CD4-positive, alpha-beta memory T cell (primary cell): ENCODE results near the gene ARL13A. TPM values are rescaled to one million over a fixed set of nuclear protein-coding genes. Genes with fewer than 3 reads are reported as not detected.

ENCODE experiments used
- CTCF ChIA-PET: fragments of 350-600 bp; sonication (Branson Sonifier 250); formaldehyde crosslinking; loops from one replicate; lab custom pipeline; 2021; ENCODE audit warnings: inconsistent platforms; ENCODE audit not compliant: partially characterized antibody; lab: Charles Lee
- POLR2A ChIA-PET: fragments of 350-600 bp; sonication (Branson Sonifier 250); formaldehyde crosslinking; loops from one replicate; lab custom pipeline; 2021; ENCODE audit not compliant: partially characterized antibody; lab: Charles Lee
- DNase-seq, 5 donors: peaks; one replicate each; pipeline versions ENCODE4 v3.0.0 to v3.0.0-alpha.2; 2020 to 2022; ENCODE audit warnings: mixed read lengths in 1 of 5
- H3K27ac ChIP-seq: one replicate; pipeline ENCODE4 v1.7.0; 2013; ENCODE audit warnings: low read depth, low read length
- H3K27me3 ChIP-seq: 2 replicates; pipeline ENCODE4 v1.7.0; 2013; ENCODE audit warnings: mild to moderate bottlenecking, low read length, moderate library complexity; ENCODE audit not compliant: insufficient read depth
- H3K36me3 ChIP-seq: 2 replicates; pipeline ENCODE4 v1.7.0; 2013; ENCODE audit warnings: mild to moderate bottlenecking, low read length, moderate library complexity; ENCODE audit not compliant: insufficient read depth
- H3K4me1 ChIP-seq: 2 replicates; pipeline ENCODE4 v1.7.0; 2013; ENCODE audit warnings: mild to moderate bottlenecking, low read length, moderate library complexity; ENCODE audit not compliant: insufficient read depth
- H3K4me3 ChIP-seq, 2 donors: one replicate each; pipeline ENCODE4 v1.7.0; 2013; ENCODE audit warnings: low read length in 2 of 2, mild to moderate bottlenecking in 1 of 2
- H3K9me3 ChIP-seq, 2 donors: one replicate each; pipeline ENCODE4 v1.7.0; 2013; ENCODE audit warnings: low read length in 2 of 2, control low read depth in 1 of 2; ENCODE audit not compliant: control insufficient read depth in 1 of 2
- H3K27ac Mint-ChIP-seq, 7 donors: one replicate each; pipeline ENCODE4 v1.8.0; 2020 to 2021; ENCODE audit warnings: mixed read lengths in 7 of 7, mild to moderate bottlenecking in 6 of 7, inconsistent platforms in 3 of 7, moderate library complexity in 3 of 7
- H3K27me3 Mint-ChIP-seq, 2 donors: one replicate each; pipeline ENCODE4 v1.8.0; 2020 to 2021; ENCODE audit warnings: mixed read lengths in 2 of 2
- H3K36me3 Mint-ChIP-seq, 2 donors: one replicate each; pipeline ENCODE4 v1.8.0; 2020 to 2021; ENCODE audit warnings: mixed read lengths in 2 of 2, inconsistent platforms in 1 of 2, mild to moderate bottlenecking in 1 of 2
- H3K4me1 Mint-ChIP-seq, 4 donors: one replicate each; pipeline ENCODE4 v1.8.0; 2020 to 2021; ENCODE audit warnings: mixed read lengths in 4 of 4, mild to moderate bottlenecking in 1 of 4
- H3K4me3 Mint-ChIP-seq, 8 donors: one replicate each; pipeline ENCODE4 v1.8.0; 2020 to 2021; ENCODE audit warnings: mixed read lengths in 8 of 8, mild to moderate bottlenecking in 7 of 8, moderate library complexity in 6 of 8, inconsistent platforms in 3 of 8
- H3K9me3 Mint-ChIP-seq, 8 donors: one replicate each; pipeline ENCODE4 v1.8.0; 2020 to 2021; ENCODE audit warnings: mixed read lengths in 8 of 8, mild to moderate bottlenecking in 5 of 8, inconsistent platforms in 3 of 8, moderate library complexity in 1 of 8
- intact Hi-C: fragments of 100-400 bp; cut with micrococcal nuclease; formaldehyde crosslinking; loops from one replicate; pipeline ENCODE4 v1.15.1; 2023
- polyA plus RNA-seq, 2 donors: library from polyadenylated mRNA; unstranded; fragments of 300-500 nt; fragmentation: Illumina TruSeq; gene quantifications; one replicate each; pipeline ENCODE4 v1.2.3, GENCODE V29; 2021
- total RNA-seq, 2 experiments: library from RNA; stranded (reverse); gene quantifications; one replicate each; pipeline ENCODE4 v1.2.3, GENCODE V29; 2021

ARL13A gene
- total and polyA plus RNA-seq, 4 experiments from 2014 or later = not detected

DNA sequence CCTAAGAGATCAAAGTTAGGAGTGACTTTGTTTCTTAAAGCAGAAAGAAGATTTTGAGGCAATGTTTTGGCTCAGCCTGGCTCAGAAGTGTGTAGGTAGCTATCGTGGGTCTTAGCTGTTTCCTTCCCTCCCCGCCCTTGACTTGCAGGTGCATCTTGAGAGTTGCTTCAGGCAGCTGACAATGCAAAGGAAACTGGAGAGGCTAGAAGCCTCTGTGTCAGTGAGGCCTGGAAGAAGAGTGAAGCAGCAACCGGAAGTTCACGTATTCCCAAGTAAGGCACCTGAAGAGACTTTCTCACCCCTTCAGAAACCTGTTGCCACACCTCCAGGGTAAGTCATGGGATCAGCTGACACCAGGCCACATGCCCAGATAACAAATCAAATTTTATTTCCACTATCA, 30.2 kb upstream of the ARL13A start:
- DNase-seq = no peak
- Mint-ChIP-seq H3K27me3 (no peaks in the 10 kb centered on the region), H3K36me3 (no peaks in the 10 kb centered on the region), H3K4me3 (no peak overlapping the region), H3K27ac (peak overlapping the region in 6 of 7 donors; percentile 15 to 71 (median 47)), H3K4me1 (peaks cover 4 to 6% (median 5%) of the 10 kb centered on the region in 4 donors), H3K9me3 (no peaks in the 10 kb centered on the region)
- no peaks in the 10 kb centered on the region for H3K4me1 ChIP-seq
- no peak overlapping the region for H3K4me3 ChIP-seq
- intact Hi-C loops = no loop called here
- CTCF ChIA-PET = no interaction called here
- no peaks in the 10 kb centered on the region for H3K27me3 ChIP-seq
- H3K9me3 ChIP-seq = no peaks in the 10 kb centered on the region
- H3K27ac ChIP-seq = no peak overlapping the region
- POLR2A ChIA-PET = no interaction called here
- no peaks in the 10 kb centered on the region for H3K36me3 ChIP-seq

GRCh38 chrX:100944601-100945000, 24.9 kb upstream of the ARL13A start:
- no peak overlapping the region for H3K4me3 ChIP-seq
- ChIA-PET POLR2A (no interaction called here), CTCF (no interaction called here)
- H3K4me1 ChIP-seq = no peaks in the 10 kb centered on the region
- DNase-seq = no peak
- H3K27me3 ChIP-seq = no peaks in the 10 kb centered on the region
- intact Hi-C loops = no loop called here
- Mint-ChIP-seq H3K36me3 (no peaks in the 10 kb centered on the region), H3K27ac (no peak overlapping the region), H3K9me3 (no peaks in the 10 kb centered on the region), H3K4me3 (no peak overlapping the region), H3K27me3 (no peaks in the 10 kb centered on the region), H3K4me1 (peaks cover 0 to under 1% (median under 1%) of the 10 kb centered on the region in 4 donors)
- H3K36me3 ChIP-seq = no peaks in the 10 kb centered on the region
- no peak overlapping the region for H3K27ac ChIP-seq
- no peaks in the 10 kb centered on the region for H3K9me3 ChIP-seq

GRCh38 chrX:100946299-100946927, 23.1 kb upstream of the ARL13A start:
- POLR2A ChIA-PET = no interaction called here
- H3K27ac Mint-ChIP-seq = no peak overlapping the region
- Histone ChIP-seq H3K27me3 (no peaks in the 10 kb centered on the region), H3K9me3 (no peaks in the 10 kb centered on the region), H3K27ac (no peak overlapping the region), H3K4me3 (no peak overlapping the region), H3K36me3 (no peaks in the 10 kb centered on the region), H3K4me1 (no peaks in the 10 kb centered on the region)
- no peaks in the 10 kb centered on the region for H3K9me3 Mint-ChIP-seq
- H3K4me3 Mint-ChIP-seq = no peak overlapping the region
- CTCF ChIA-PET = no interaction called here
- no peaks in the 10 kb centered on the region for H3K36me3 Mint-ChIP-seq
- intact Hi-C loops = no loop called here
- no peak for DNase-seq
- no peaks in the 10 kb centered on the region for H3K27me3 Mint-ChIP-seq
- H3K4me1 Mint-ChIP-seq = no peaks in the 10 kb centered on the region

- Mint-ChIP-seq H3K27ac (no peak overlapping the region), H3K36me3 (no peaks in the 10 kb centered on the region), H3K9me3 (no peaks in the 10 kb centered on the region), H3K27me3 (no peaks in the 10 kb centered on the region), H3K4me1 (no peaks in the 10 kb centered on the region), H3K4me3 (no peak overlapping the region)
- H3K4me1 ChIP-seq = no peaks in the 10 kb centered on the region
- no peaks in the 10 kb centered on the region for H3K27me3 ChIP-seq
- intact Hi-C loops = no loop called here
- no peak overlapping the region for H3K27ac ChIP-seq
- no peak overlapping the region for H3K4me3 ChIP-seq
- DNase-seq = no peak
- ChIA-PET POLR2A (no interaction called here), CTCF (no interaction called here)
- no peaks in the 10 kb centered on the region for H3K36me3 ChIP-seq
- H3K9me3 ChIP-seq = no peaks in the 10 kb centered on the region
These were observed 21.0 kb upstream of the ARL13A start for GRCh38 chrX:100948557-100948956.

DNA sequence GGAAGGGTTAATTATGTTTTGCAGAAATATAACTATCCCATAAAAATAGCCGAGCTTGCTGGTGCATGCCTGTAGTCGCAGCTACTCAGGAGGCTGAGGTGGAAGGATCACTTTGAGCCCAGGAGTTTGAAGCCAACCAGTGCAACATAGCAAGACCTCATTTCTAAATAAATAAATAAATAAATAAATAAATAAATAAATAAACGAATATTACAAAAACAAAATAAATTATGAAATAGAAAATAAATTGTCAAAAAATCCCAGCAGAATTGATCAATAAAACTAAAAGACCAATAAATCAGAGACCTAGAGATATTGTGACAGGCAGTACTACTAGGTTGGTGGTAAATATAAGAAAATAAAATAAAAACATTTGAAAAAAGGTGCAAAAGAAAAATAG, 6.7 kb upstream of the ARL13A start:
- no peak overlapping the region for H3K27ac ChIP-seq
- no peaks in the 10 kb centered on the region for H3K36me3 ChIP-seq
- no peak overlapping the region for H3K4me3 ChIP-seq
- H3K36me3 Mint-ChIP-seq = no peaks in the 10 kb centered on the region
- H3K4me1 ChIP-seq = no peaks in the 10 kb centered on the region
- no peaks in the 10 kb centered on the region for H3K9me3 ChIP-seq
- ChIA-PET POLR2A (no interaction called here), CTCF (no interaction called here)
- peaks cover 0 to 5% (median 0%) of the 10 kb centered on the region in 8 donors for H3K9me3 Mint-ChIP-seq
- no peaks in the 10 kb centered on the region for H3K27me3 Mint-ChIP-seq
- H3K4me3 Mint-ChIP-seq = no peak overlapping the region
- H3K27me3 ChIP-seq = no peaks in the 10 kb centered on the region
- H3K4me1 Mint-ChIP-seq = no peaks in the 10 kb centered on the region
- H3K27ac Mint-ChIP-seq = no peak overlapping the region
- no peak for DNase-seq
- intact Hi-C loops = no loop called here

- peaks cover 0 to 4% (median 0%) of the 10 kb centered on the region in 8 donors for H3K9me3 Mint-ChIP-seq
- ChIA-PET CTCF (no interaction called here), POLR2A (no interaction called here)
- no peaks in the 10 kb centered on the region for H3K36me3 Mint-ChIP-seq
- no peaks in the 10 kb centered on the region for H3K9me3 ChIP-seq
- H3K4me3 ChIP-seq = no peak overlapping the region
- no peak overlapping the region for H3K27ac Mint-ChIP-seq
- DNase-seq = no peak
- H3K27me3 Mint-ChIP-seq = no peaks in the 10 kb centered on the region
- H3K4me1 Mint-ChIP-seq = no peaks in the 10 kb centered on the region
- intact Hi-C loops = no loop called here
- no peak overlapping the region for H3K4me3 Mint-ChIP-seq
- H3K27ac ChIP-seq = no peak overlapping the region
- H3K27me3 ChIP-seq = no peaks in the 10 kb centered on the region
- H3K4me1 ChIP-seq = no peaks in the 10 kb centered on the region
- no peaks in the 10 kb centered on the region for H3K36me3 ChIP-seq
These were observed 5.1 kb upstream of the ARL13A start for GRCh38 chrX:100964362-100964761.

GRCh38 chrX:100969936-100970335, 428 bp downstream of the ARL13A start:
- Histone ChIP-seq H3K4me1 (no peaks in the 10 kb centered on the region), H3K27me3 (no peaks in the 10 kb centered on the region), H3K4me3 (no peak overlapping the region), H3K27ac (no peak overlapping the region), H3K36me3 (no peaks in the 10 kb centered on the region), H3K9me3 (no peaks in the 10 kb centered on the region)
- H3K27ac Mint-ChIP-seq = no peak overlapping the region
- CTCF ChIA-PET = no interaction called here
- peaks cover 0 to 7% (median under 1%) of the 10 kb centered on the region in 8 donors for H3K9me3 Mint-ChIP-seq
- no peak for DNase-seq
- H3K27me3 Mint-ChIP-seq = no peaks in the 10 kb centered on the region
- POLR2A ChIA-PET = no interaction called here
- no peak overlapping the region for H3K4me3 Mint-ChIP-seq
- H3K4me1 Mint-ChIP-seq = no peaks in the 10 kb centered on the region
- intact Hi-C loops = no loop called here
- H3K36me3 Mint-ChIP-seq = peaks cover 0 to 10% of the 10 kb centered on the region in 2 donors
